Measurements from ENCODE around the gene CLTB. TPM values are rescaled to one million over a fixed set of nuclear protein-coding genes. Genes with fewer than 3 reads are reported as not detected.

CLTB gene
- total and polyA plus RNA-seq, 2 of the 13 experiments (the other 11 are each of a cell fraction or from before 2014, with no cell fraction given), result 23.3 to 33.8 TPM

DNA sequence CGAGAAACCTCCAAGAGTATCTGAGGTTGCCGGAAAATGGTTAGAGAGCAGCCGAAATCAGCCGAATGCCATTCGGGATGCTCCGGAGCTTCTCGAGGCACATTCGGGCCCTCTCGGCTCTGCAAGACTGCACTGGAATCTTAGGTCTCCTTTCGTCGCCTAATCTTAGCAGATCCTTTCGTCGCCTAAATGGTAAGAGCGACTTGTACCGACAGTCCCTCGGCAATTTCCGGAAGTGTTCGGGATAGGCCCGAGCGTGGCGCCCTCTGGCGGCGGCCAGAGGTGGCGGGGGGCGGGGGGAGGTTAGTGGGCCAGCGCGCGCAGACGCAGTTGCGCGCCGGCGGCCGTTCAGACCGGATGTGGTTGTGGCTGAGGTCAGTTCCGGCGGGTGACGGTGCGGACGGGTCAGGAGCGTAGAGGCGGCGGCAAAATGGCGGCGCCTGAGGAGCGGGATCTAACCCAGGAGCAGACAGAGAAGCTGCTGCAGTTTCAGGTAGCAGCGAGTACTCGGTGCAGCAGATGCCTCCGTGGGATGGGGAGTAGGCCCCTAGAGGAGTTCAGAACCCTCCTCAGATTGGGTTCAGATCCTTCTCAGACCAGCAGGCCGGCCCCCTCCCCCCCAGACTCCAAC is 31.8 kb upstream of the CLTB start, which contains the start of gene FAF2 (continued):
- TF ChIP-seq, protein P1, sequence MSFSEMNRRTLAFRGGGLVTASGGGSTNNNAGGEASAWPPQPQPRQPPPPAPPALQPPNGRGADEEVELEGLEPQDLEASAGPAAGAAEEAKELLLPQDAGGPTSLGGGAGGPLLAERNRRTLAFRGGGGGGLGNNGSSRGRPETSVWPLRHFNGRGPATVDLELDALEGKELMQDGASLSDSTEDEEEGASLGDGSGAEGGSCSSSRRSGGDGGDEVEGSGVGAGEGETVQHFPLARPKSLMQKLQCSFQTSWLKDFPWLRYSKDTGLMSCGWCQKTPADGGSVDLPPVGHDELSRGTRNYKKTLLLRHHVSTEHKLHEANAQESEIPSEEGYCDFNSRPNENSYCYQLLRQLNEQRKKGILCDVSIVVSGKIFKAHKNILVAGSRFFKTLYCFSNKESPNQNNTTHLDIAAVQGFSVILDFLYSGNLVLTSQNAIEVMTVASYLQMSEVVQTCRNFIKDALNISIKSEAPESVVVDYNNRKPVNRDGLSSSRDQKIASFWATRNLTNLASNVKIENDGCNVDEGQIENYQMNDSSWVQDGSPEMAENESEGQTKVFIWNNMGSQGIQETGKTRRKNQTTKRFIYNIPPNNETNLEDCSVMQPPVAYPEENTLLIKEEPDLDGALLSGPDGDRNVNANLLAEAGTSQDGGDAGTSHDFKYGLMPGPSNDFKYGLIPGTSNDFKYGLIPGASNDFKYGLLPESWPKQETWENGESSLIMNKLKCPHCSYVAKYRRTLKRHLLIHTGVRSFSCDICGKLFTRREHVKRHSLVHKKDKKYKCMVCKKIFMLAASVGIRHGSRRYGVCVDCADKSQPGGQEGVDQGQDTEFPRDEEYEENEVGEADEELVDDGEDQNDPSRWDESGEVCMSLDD (CRISPR knock-in tag; IDR thresholded peaks at IDR 0.05; ENCODE audit: borderline replicate concordance), result peak; percentile 32; the same call in 1 of the 2 replicates
- peak; percentile 72; the same call in 1 of the 2 replicates for TF ChIP-seq FOXK1 (CRISPR knock-in tag; IDR thresholded peaks at IDR 0.05; ENCODE audit: borderline replicate concordance, low read depth)
- TF ChIP-seq KMT2A (CRISPR knock-in tag; IDR thresholded peaks at IDR 0.05), result peak; percentile 55; the same call in 1 of the 2 replicates
- no peak for TF ChIP-seq PLSCR1 (CRISPR knock-in tag; IDR thresholded peaks at IDR 0.05; ENCODE audit: borderline replicate concordance)
- TF ChIP-seq BHLHE40 (IDR thresholded peaks at IDR 0.05; ENCODE audit: low read length), result no peak
- no peak for TF ChIP-seq ZNF83 (CRISPR knock-in tag; IDR thresholded peaks at IDR 0.05; ENCODE audit: borderline replicate concordance)
- TF ChIP-seq NPAS2 (CRISPR knock-in tag; IDR thresholded peaks at IDR 0.05; ENCODE audit: borderline replicate concordance), result no peak
- TF ChIP-seq SRF (IDR thresholded peaks at IDR 0.05; ENCODE audit: low read depth, low read length), result no peak
- TF ChIP-seq SALL1 (CRISPR knock-in tag; IDR thresholded peaks at IDR 0.05), result peak; percentile 54
- TF ChIP-seq, protein P2, sequence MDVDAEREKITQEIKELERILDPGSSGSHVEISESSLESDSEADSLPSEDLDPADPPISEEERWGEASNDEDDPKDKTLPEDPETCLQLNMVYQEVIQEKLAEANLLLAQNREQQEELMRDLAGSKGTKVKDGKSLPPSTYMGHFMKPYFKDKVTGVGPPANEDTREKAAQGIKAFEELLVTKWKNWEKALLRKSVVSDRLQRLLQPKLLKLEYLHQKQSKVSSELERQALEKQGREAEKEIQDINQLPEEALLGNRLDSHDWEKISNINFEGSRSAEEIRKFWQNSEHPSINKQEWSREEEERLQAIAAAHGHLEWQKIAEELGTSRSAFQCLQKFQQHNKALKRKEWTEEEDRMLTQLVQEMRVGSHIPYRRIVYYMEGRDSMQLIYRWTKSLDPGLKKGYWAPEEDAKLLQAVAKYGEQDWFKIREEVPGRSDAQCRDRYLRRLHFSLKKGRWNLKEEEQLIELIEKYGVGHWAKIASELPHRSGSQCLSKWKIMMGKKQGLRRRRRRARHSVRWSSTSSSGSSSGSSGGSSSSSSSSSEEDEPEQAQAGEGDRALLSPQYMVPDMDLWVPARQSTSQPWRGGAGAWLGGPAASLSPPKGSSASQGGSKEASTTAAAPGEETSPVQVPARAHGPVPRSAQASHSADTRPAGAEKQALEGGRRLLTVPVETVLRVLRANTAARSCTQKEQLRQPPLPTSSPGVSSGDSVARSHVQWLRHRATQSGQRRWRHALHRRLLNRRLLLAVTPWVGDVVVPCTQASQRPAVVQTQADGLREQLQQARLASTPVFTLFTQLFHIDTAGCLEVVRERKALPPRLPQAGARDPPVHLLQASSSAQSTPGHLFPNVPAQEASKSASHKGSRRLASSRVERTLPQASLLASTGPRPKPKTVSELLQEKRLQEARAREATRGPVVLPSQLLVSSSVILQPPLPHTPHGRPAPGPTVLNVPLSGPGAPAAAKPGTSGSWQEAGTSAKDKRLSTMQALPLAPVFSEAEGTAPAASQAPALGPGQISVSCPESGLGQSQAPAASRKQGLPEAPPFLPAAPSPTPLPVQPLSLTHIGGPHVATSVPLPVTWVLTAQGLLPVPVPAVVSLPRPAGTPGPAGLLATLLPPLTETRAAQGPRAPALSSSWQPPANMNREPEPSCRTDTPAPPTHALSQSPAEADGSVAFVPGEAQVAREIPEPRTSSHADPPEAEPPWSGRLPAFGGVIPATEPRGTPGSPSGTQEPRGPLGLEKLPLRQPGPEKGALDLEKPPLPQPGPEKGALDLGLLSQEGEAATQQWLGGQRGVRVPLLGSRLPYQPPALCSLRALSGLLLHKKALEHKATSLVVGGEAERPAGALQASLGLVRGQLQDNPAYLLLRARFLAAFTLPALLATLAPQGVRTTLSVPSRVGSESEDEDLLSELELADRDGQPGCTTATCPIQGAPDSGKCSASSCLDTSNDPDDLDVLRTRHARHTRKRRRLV (CRISPR knock-in tag; IDR thresholded peaks at IDR 0.05), result peak; percentile 60; the same call in 1 of the 2 replicates
- no peak; the same call in 1 of the 2 replicates for TF ChIP-seq RELA (CRISPR knock-in tag; IDR thresholded peaks at IDR 0.05)
- TF ChIP-seq MYC (CRISPR knock-in tag; IDR thresholded peaks at IDR 0.05; ENCODE audit: borderline replicate concordance), result no peak
- TF ChIP-seq, protein P3, sequence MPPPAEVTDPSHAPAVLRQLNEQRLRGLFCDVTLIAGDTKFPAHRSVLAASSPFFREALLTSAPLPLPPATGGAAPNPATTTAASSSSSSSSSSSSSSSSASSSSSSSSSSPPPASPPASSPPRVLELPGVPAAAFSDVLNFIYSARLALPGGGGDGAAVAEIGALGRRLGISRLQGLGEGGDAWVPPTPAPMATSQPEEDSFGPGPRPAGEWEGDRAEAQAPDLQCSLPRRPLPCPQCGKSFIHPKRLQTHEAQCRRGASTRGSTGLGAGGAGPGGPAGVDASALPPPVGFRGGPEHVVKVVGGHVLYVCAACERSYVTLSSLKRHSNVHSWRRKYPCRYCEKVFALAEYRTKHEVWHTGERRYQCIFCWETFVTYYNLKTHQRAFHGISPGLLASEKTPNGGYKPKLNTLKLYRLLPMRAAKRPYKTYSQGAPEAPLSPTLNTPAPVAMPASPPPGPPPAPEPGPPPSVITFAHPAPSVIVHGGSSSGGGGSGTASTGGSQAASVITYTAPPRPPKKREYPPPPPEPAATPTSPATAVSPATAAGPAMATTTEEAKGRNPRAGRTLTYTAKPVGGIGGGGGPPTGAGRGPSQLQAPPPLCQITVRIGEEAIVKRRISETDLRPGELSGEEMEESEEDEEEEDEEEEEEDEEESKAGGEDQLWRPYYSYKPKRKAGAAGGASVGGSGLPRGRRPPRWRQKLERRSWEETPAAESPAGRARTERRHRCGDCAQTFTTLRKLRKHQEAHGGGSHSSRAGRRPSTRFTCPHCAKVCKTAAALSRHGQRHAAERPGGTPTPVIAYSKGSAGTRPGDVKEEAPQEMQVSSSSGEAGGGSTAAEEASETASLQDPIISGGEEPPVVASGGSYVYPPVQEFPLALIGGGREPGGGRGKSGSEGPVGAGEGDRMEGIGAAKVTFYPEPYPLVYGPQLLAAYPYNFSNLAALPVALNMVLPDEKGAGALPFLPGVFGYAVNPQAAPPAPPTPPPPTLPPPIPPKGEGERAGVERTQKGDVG (CRISPR knock-in tag; IDR thresholded peaks at IDR 0.05; ENCODE audit: borderline replicate concordance), result no peak
- peak; percentile 62; the same call in 1 of the 2 replicates for TF ChIP-seq SAP130 (CRISPR knock-in tag; IDR thresholded peaks at IDR 0.05; ENCODE audit: low read depth)

Measured in HepG2 (cell line).